ENCODE measurements around the gene PTPN7. TPM values are rescaled to one million over a fixed set of nuclear protein-coding genes. Genes with fewer than 3 reads are reported as not detected.
"Not testable (repeated sequence)": the region's sequence is repeated elsewhere in the genome, so short reads cannot be mapped to it uniquely, and the experiment has no call there.

The PTPN7 gene
- total and polyA plus RNA-seq, 2 experiments from 2014 or later: 0.41 TPM; not detected in 1

- Histone ChIP-seq H3K4me2 (no peak overlapping the region), H3K79me2 (no peaks in the 10 kb centered on the region), H3K4me1 (ENCODE audit: insufficient read depth) (no peaks in the 10 kb centered on the region), H3K9me3 (ENCODE audit: low read depth) (no peaks in the 10 kb centered on the region), H3K27ac (no peak overlapping the region), H3K9me2 (replicated peaks; ENCODE audit: insufficient read depth) (no peaks in the 10 kb centered on the region), H3K27me3 (no peaks in the 10 kb centered on the region), H3K4me3 (no peak overlapping the region), H3K36me3 (replicated peaks; ENCODE audit: insufficient read depth, low read depth) (no peaks in the 10 kb centered on the region), H4K20me1 (ENCODE audit: insufficient read depth, poor library complexity, severe bottlenecking) (no peaks in the 10 kb centered on the region), H2AFZ (no peak overlapping the region)
- TF ChIP-seq CTCF (IDR thresholded peaks at IDR 0.05; ENCODE audit: poor library complexity): no peak
- no peak for TF ChIP-seq EZH2 (IDR thresholded peaks at IDR 0.05; ENCODE audit: borderline replicate concordance)
- no peak for TF ChIP-seq EZH2phosphoT487 (IDR thresholded peaks at IDR 0.05; ENCODE audit: low read depth, severe bottlenecking, unreplicated experiment)
- WGBS (ENCODE audit: low lambda C conversion rate, missing lambda C conversion rate): 87% methylated on average over 8 of the region's 8 CpGs
- no peak for DNase-seq (ENCODE audit: low spot score)
Observed at GRCh38 chr1:202182040-202182877, 21.9 kb upstream of the PTPN7 start.

- H4K20me1 ChIP-seq (ENCODE audit: insufficient read depth, poor library complexity, severe bottlenecking): no peaks in the 10 kb centered on the region
- TF ChIP-seq CTCF (IDR thresholded peaks at IDR 0.05; ENCODE audit: poor library complexity): no peak
- TF ChIP-seq EZH2phosphoT487 (IDR thresholded peaks at IDR 0.05; ENCODE audit: low read depth, severe bottlenecking, unreplicated experiment): no peak
- TF ChIP-seq EZH2 (IDR thresholded peaks at IDR 0.05; ENCODE audit: borderline replicate concordance): no peak
- no peaks in the 10 kb centered on the region for H3K79me2 ChIP-seq
- WGBS (ENCODE audit: low lambda C conversion rate, missing lambda C conversion rate): 93% methylated on average over 5 of the region's 7 CpGs
- H3K9me2 ChIP-seq (replicated peaks; ENCODE audit: insufficient read depth): no peaks in the 10 kb centered on the region
- H3K4me2 ChIP-seq: no peak overlapping the region
- DNase-seq (ENCODE audit: low spot score): no peak
- H3K4me3 ChIP-seq: no peak overlapping the region
- no peaks in the 10 kb centered on the region for H3K4me1 ChIP-seq (ENCODE audit: insufficient read depth)
- H2AFZ ChIP-seq: no peak overlapping the region
- no peaks in the 10 kb centered on the region for H3K9me3 ChIP-seq (ENCODE audit: low read depth)
- no peaks in the 10 kb centered on the region for H3K36me3 ChIP-seq (replicated peaks; ENCODE audit: insufficient read depth, low read depth)
- H3K27me3 ChIP-seq: no peaks in the 10 kb centered on the region
- no peak overlapping the region for H3K27ac ChIP-seq
Observed at GRCh38 chr1:202181586-202181985, 21.2 kb upstream of the PTPN7 start.

- not testable (repeated sequence) for H2AFZ ChIP-seq; H3K9me2 ChIP-seq (replicated peaks; ENCODE audit: insufficient read depth); H3K27ac ChIP-seq; H3K79me2 ChIP-seq; H3K36me3 ChIP-seq (replicated peaks; ENCODE audit: insufficient read depth, low read depth); H3K4me3 ChIP-seq; H3K4me1 ChIP-seq (ENCODE audit: insufficient read depth); H4K20me1 ChIP-seq (ENCODE audit: insufficient read depth, poor library complexity, severe bottlenecking); H3K27me3 ChIP-seq; H3K4me2 ChIP-seq; H3K9me3 ChIP-seq (ENCODE audit: low read depth); DNase-seq (ENCODE audit: low spot score)
- 88% methylated on average over 2 of the region's 2 CpGs for WGBS (ENCODE audit: low lambda C conversion rate, missing lambda C conversion rate)
Observed at GRCh38 chr1:202180751-202181139, 20.3 kb upstream of the PTPN7 start.

- no peak for TF ChIP-seq EZH2phosphoT487 (IDR thresholded peaks at IDR 0.05; ENCODE audit: low read depth, severe bottlenecking, unreplicated experiment)
- no peak for TF ChIP-seq CTCF (IDR thresholded peaks at IDR 0.05; ENCODE audit: poor library complexity)
- TF ChIP-seq EZH2 (IDR thresholded peaks at IDR 0.05; ENCODE audit: borderline replicate concordance): no peak
- Histone ChIP-seq H3K4me3 (no peak overlapping the region), H3K36me3 (replicated peaks; ENCODE audit: insufficient read depth, low read depth) (no peaks in the 10 kb centered on the region), H4K20me1 (ENCODE audit: insufficient read depth, poor library complexity, severe bottlenecking) (no peaks in the 10 kb centered on the region), H3K9me2 (replicated peaks; ENCODE audit: insufficient read depth) (no peaks in the 10 kb centered on the region), H3K4me1 (ENCODE audit: insufficient read depth) (no peaks in the 10 kb centered on the region), H3K4me2 (no peak overlapping the region), H3K27me3 (no peaks in the 10 kb centered on the region), H3K79me2 (no peaks in the 10 kb centered on the region), H3K9me3 (ENCODE audit: low read depth) (no peaks in the 10 kb centered on the region), H2AFZ (no peak overlapping the region), H3K27ac (no peak overlapping the region)
- DNase-seq (ENCODE audit: low spot score): no peak
- WGBS (ENCODE audit: low lambda C conversion rate, missing lambda C conversion rate): 78% methylated on average over 19 of the region's 19 CpGs
Observed at GRCh38 chr1:202179828-202180750, 19.7 kb upstream of the PTPN7 start.
